GM21526 (cell line): ENCODE results near the gene RSPH10B2.
"Not testable (repeated sequence)": the region's sequence is repeated elsewhere in the genome, so short reads cannot be mapped to it uniquely, and the experiment has no call there.

Experiments used
- ATAC-seq: cut with Tn5 transposase; IDR thresholded peaks from one replicate; pipeline ENCODE4 v1.9.1; 2021; ENCODE audit warnings: moderate library complexity; ENCODE audit not compliant: unreplicated experiment, low FRiP score

RSPH10B2 gene

DNA sequence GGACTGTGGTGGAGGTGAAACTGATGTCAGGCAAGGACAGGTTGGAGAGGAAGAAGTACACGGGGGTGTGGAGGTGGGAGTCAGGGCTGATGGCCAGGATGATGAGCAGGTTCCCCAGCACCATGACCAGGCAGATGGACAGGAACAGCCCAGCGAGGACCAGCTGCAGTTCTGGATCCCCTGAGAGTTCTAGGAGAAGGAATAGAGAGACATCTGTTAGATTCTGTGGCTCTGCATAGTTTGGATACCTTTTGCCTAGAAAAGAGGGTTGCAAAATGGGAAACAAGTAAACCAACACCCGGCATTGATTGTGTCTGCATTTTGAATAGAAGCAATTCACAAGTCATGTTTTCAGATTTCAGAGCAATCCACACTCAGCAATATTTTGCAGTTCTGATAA lies 81.6 kb downstream of the RSPH10B2 start:
- not testable (repeated sequence) for ATAC-seq

DNA sequence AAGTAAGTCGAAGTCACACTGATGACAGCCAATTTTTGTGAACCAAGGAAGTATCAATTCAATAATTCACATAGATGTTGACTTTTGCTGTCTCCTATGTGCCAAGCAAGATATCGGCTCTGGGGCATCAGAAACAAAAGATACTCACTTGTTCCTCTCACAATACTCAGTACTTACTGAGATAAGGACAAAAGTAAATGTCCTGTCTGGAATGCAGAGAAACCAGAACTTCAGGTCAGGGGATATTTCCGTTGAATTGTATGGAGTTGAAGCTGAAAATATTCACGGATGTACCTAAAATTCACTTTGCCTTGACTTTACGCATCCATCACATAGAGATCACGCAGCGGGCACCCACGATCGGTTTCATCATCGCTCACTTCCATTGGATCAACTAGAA lies 83.2 kb downstream of the RSPH10B2 start:
- ATAC-seq, result not testable (repeated sequence)

DNA sequence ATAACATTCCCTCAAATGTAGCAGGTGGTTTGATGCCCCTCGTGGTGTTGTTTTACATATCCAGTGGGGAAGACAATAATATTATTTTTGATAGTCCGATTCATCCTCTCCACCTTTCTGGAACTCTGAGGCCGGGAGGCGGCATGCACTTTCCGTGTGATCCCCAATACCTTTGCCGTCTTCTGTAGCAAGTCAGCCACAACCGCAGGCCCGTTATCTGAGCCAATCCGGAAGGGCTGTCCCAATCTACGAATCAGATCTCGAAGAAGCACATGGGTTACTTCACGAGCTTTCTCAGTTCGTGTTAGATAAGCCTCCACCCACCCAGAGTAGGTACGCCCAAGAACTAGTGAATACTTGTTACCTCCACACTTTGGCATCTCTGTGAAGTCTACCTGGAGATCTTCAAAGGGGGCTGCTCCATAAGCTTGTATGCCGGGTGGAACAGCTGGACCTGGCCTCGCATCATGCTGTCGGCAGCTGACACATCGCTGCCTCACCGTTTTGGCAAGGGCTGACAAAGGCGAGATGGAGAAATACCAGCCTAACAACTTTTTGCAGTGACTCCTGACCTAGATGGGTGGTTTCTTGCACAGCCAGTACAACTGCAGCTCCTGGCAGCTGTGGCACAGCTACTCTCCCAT lies 88.5 kb downstream of the RSPH10B2 start:
- not testable (repeated sequence) for ATAC-seq

DNA sequence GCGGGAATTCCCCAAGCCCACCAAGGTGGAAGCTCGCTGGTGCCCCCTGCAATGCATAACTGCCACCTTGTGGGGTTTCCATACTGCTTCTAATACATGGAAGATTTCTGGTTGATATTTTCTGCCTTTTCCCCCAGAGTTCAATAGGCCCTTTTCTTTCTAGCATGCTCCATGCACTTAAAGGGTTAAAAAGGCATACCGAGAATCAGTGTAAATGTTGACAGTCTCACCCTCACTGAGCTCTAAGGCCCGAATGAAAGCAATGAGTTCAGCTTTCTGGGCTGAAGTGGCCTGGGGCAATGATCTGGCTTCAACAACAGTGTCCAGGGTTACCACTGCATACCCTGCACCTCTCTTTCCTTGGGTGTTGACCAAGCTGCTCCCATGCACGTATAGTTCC lies 89.2 kb downstream of the RSPH10B2 start:
- not testable (repeated sequence) for ATAC-seq

DNA sequence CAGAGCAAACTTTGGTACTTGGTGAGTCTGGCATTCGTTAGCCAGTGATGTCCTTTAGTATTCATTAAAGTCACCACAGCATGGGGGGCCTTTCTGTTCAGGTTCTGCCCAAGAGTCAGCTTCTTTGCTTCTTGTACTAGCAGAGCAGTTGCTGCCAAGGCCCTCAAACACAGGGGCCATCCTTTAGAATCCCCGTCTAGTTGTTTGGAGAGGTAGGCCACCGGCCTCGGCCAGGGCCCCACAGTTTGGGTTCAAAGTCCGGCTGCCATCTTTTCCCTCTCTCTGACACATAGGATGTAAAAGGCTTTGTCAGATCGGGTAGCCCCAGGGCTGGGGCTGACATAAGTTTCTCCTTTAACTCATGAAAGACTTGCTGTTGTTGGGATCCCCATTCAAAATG lies 89.8 kb downstream of the RSPH10B2 start:
- ATAC-seq, result not testable (repeated sequence)

DNA sequence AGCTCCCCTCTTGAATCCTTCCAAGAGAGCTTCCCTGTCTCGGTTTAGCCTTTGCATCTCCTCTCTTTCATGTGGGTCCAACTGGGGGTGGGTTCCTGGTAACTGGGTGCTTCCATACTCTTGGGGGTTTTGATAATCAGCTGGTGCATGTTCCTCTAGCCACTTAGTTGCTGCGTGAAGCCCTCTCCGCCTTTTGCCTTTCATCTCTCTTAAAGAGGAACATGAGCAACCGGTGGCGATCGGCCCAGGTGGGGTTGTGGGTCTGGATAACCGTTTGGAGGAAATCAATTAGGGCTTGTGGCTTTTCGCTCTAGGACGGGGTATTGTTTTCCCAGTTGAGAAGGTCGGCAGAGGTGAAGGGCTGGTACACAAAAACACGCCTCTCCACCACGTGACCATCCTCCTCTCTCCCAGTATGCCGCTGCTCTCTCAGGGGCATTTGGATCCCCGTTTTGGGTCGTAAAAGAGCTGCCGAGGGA lies 92.1 kb downstream of the RSPH10B2 start:
- not testable (repeated sequence) for ATAC-seq

DNA sequence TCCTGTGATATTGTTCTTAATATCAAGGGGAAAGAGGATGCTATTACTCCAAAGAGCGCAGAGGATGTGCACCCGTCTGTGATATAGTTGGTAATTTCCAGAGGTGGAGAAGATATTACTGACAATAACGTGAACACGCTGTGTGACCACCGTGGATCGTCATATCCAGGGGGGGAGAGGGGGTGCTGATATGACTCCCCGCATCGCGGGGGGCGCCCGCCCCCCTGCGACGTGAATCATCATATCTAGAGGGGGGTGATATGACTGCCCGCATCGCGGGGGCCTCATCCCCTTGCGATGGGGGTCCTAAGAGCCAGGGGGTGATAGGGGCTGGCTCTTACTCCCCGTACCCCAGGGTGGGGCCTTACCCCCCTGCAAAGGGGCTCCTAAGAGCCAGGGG lies 93.8 kb downstream of the RSPH10B2 start:
- ATAC-seq, result not testable (repeated sequence)
